ENCODE results near the gene FAM120AOS. TPM values are rescaled to one million over a fixed set of nuclear protein-coding genes. Genes with fewer than 3 reads are reported as not detected.
"Not testable (repeated sequence)": the region's sequence is repeated elsewhere in the genome, so short reads cannot be mapped to it uniquely, and the experiment has no call there.

Gene FAM120AOS
- total RNA-seq, 1 donor from 2014 or later: 16.3 TPM

DNA sequence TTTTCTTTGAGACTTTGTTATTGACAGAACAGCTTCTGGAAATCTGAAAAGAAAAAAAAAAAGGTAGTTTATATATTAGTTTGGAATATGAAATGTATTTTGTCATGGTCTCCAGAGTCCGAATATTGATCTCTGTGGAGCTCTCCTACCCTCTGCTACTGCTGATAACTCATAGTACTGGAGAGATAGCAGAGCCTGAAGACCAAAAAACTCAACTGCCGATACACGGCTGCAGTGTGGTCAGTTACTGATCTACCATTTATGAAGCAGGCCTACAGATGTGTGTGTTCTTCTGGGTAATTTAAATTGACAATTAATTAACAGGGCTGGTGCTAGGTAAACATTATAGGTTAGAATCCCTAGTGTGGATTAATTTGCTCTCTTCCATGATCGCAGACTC, 5.7 kb downstream of the FAM120AOS start:
- DNase-seq (ENCODE audit: low spot score) (no peak), ATAC-seq (no peak)

DNA sequence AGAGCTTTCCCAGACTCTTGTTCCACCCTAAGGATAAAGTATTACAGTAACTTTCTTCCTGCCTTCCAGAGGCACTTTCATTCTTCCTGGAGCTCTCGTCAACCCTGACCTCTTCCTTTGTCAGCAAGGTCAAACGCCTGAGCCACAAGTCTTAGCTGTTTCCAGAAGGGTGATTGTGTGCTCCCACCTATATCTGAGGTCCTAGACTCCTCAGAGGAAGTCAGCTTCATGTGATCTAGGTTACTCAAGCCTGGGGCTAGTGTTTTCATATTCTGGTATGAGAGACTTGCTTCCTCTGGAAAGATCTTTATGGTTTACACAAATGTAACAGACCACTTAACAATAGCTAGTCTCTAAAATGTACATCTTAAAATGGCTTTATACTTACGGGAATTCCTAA, 7.3 kb downstream of the FAM120AOS start:
- no peak for ATAC-seq

DNA sequence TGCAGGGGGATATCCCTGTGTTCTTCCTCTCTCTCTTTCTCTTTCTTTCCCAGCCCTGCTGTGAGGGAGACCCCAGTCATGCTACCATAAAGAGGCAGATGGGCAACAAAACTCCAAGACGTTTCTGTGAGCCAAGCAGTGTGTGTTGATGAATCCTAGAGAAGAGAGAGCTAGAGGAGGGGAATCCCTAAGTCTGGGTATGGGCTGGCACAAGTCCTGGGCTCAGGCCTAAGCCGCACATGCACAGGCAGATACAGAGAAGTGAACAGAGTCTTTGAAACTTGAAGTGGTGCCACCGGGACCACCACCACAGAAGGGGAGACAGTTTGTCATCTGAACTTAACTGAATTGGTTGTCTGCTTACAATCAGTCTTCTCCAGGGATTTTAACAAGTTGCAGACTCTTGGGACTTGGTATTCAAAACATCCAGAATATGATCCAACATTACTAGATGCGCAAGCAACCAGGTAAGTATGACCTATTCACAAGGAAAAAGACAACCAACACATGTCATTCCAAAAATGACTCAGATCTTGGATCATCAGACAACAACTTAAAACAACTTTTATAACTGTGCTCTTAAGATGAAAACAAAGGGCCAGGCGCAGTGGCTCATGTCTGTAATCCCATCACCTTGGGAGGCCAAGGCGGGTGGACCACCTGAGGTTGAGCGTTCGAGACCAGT, 12.3 kb downstream of the FAM120AOS start:
- no peak for ATAC-seq

More for the DNA sequence above, 7.3 kb downstream of the FAM120AOS start:
- DNase-seq (ENCODE audit: low spot score): no peak

DNA sequence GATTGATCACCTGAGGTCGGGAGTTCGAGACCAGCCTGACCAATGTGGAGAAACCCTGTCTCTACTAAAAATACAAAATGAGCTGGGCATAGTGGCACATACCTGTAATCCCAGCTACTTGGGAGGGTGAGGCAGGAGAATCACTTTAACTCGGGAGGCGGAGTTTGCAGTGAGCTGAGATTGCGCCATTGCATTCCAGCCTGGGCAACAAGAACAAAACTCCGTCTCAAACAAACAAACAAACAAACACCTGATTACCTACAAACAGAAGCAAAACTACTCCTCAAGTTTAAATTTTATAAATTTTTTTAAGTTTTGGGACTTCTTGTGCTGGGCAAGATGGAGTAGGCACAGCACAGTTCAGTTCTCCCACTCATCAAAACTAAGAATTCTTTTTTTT, 14.1 kb downstream of the FAM120AOS start:
- not testable (repeated sequence) for DNase-seq (ENCODE audit: low spot score); ATAC-seq

More for the DNA sequence above, 12.3 kb downstream of the FAM120AOS start:
- no peak for DNase-seq (ENCODE audit: low spot score)

DNA sequence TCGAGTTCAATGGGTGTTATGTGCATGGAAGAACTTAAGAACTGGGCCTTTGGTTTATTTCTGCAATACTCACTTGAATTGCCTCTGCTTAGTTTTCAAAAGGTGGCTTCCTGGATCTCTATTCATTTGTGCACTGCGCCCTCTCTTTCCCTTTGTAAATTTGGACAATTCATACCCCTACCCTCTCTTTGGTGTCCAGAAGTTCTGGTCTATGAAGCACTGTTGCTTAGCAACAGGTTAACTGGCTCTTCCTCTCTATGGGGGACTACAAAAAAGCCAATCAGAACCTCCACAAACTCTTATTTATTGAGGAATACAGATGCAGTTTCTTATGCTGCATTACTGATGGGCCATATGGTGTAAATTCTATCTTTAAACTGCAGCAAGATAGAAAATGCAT, 15.4 kb downstream of the FAM120AOS start:
- ATAC-seq (no peak), DNase-seq (ENCODE audit: low spot score) (no peak)

DNA sequence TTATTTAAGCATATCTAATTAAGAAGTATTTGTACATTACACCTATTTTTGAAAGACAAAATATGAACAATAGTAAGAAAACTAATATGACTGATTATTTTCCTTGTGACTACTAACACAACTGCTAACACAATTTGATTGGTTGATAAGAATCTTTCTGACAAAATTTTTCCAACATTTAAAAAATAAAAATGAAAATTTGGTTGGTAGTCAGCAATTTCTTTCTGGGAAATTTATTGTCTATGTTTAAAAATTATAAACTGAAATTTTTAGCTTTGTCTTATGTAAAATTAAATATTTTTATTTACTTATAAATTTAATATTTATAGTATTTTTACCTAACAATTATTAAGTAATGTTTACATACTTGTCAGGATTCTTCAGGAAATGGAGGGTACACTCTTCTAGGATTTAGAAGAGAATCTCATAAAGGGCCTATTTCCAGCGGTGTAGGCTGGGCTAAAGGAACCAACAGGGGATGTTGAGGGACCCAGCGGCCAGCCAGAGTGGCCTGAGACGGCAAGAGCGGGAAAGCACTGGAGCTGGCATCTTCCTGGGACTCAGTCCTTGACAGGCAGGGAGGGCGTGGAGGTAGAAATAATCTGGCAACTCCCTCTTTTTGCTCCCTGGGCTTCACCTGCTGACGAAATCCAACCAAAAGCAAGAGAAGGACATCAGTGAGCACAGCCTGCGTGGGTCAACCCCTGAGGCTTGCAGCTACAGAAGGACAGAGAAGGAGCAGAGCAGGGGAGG, 16.6 kb downstream of the FAM120AOS start:
- DNase-seq (ENCODE audit: low spot score) (no peak), ATAC-seq (no peak)

DNA sequence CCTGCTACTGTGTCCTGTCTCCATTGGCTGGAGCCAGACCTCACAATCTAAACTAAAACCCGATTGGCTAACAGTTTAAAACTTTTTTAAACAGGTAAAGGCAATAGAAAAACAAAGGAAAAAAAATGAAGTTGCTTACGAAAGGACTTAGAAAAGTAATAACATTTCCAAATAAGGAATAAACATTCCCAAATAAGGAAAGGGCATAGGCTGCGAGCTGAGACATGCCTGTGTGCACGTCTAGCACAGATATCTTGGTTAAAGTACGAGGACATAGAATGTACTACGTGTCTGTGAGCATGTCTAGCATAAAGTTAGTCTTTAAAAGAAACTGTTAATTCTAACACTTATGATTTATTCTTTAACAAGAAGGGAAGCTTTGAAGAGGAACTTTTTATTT, 17.2 kb downstream of the FAM120AOS start:
- no peak for ATAC-seq
- DNase-seq (ENCODE audit: low spot score): no peak

DNA sequence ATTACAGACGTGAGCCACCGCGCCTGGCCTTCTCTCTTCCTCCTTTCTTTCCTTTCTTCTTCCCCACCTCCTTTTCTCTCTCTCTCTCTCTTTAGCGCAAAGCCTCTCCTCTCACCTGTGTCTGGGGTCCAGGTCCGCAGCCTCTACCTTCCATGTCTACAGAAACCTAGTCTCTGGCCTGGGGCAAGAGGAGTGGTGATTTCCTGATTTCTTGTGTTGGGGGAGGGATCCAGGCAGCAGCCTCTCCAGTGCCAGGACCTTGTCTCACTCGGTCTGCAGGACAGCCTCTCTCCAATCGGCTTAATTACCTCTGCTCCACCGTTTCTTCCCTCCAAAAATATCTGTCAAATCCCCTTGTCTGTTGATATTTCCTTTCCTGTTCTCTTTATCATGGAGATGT, 18.0 kb downstream of the FAM120AOS start:
- DNase-seq (ENCODE audit: low spot score): no peak
- ATAC-seq: no peak

DNA sequence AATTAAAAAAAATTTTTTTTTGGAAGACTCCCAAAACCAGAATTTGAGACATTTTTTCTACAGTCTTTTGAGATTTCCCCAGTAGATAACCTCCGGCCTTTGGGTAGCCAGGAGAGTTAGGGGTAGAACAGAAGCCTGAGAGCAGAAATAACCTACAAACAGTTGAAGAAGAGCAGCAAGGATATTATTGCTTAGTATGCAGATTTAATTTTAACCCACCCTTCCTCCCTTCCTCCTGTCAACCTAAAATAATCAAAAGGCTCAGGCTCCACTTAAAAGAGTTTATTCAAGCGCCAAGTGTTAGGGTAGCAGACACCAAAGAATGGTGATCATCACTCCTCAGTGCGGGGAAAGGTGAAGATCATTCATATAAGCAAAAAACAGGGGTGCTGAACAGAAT, 19.3 kb downstream of the FAM120AOS start:
- no peak for DNase-seq (ENCODE audit: low spot score)
- no peak for ATAC-seq

DNA sequence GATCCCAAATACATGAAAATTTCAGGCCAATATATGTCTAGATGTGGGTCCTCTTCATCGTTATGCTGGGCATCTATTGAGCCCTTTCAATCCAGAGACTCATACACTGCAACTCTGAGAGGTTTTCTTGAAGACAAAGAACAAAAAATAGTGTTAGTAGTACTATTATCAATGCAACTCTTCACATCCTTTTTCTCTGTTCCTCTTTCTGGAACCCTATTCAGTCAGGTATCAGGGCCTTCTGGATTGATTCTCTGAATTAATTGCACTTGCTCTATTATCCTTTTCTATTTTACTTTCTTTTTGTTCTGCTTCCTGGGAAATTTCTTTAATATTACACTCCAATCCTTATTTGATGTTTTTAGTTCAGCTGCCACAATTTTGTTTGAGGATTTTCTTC, 20.4 kb downstream of the FAM120AOS start:
- DNase-seq (ENCODE audit: low spot score) (no peak), ATAC-seq (no peak)

DNA sequence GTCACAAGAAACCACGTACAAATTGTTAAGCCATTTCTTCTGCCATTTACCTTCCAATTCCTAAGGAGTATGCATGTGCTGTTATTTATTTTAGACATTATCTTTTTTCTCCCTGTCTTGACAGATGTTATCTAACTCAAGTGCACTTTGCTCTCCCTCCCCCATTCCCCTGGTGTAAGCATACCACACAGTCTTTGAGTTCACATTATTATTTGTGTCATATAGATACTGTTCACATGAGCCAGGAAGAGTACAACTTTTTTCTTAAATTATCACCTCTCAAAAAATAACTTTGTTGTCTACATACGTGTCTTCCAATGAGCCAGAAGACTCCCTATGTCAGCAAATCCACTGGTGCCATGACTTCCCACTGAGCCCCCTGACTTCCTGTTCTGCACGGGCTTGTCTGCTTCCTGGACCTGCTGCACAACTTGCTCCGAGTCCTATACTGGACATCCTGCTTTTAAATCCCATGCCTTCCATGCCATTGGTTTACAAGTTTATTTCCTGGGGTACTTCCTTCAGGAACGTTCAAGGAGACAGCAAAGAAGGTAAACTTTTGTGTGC, 21.8 kb downstream of the FAM120AOS start:
- ATAC-seq (peak; percentile 36), DNase-seq (ENCODE audit: low spot score) (no peak)

DNA sequence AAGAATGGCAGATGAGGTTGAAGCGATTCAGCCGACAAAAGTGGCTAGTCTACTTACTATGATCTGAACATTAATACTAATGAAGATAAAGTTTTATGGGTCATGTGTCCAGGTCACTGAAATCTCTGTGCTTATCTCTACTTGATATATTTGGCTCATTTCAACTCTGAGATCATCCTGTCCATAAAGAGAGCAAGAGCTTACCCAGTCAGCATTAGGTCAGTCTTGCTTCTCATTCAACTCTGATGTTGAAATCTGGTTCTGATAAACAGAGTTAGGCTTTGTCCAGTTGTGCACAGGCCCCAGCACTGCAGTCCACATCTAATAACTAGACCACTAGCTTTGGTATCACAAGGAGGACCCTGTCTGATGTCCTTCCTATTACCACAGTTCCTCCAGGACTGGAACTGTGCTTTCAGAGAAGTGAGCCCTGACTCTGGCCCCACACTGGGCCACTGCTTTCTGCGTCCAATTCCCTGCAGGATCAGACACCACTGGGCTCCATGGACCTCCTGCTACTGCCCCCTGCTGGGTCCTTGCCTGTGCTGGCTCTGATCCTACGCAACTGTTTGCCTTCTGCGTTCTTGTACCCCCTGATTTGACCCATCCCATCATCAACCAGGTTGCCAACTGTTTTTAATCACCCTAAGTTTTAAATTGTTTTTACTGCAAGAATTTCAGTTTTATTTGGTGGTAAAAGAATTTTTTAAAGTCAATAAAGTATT, 25.6 kb downstream of the FAM120AOS start:
- DNase-seq (ENCODE audit: low spot score) (no peak), ATAC-seq (no peak)

DNA sequence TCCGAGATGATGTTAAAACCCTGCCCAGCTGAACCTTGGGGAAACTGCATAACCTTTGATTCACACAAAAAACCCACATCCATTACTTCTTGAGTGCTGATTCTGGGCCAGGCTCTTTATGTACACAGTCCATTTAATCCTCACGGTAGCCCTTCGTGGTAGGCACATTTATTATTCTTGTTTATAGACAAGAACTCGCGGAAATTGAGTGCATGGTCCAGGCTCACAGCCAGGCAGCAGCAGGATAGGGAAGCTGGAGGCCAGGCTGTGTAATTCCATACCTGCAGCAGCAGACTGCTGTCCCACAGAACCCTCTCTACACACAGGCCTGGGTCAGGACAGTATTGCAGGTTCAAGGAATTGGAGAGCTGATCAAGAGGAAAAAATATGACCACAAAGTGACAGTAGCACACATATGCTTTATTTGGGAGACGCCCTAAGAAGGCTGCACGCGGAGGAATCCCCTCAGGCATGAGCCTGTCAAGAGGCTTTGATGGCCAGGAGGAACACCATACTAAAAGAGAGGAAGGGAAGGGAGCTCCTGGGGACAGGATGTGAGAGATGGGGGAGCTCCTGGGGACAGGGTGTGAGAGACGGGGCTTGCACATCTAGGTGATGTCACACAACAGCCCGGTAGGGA, 30.3 kb downstream of the FAM120AOS start:
- DNase-seq (ENCODE audit: low spot score): no peak

DNA sequence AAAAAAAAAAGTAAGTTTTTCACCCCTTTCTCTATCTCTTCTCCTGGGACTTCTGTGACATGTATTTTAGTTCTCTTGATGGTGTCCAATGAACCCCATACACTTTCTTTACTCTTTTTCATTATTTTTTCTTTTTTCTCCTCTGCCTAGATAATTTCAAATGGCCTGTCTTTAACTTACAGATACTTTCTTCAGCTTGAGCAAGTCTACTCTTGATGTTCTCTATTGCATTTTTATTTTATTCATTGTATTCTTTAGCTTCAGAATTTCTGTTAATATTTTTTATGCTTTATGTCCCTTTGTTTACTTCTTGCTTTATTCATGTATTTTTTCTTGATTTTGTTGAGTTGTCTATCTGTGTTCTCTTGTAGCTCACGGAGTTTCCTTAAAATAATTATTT, 34.4 kb downstream of the FAM120AOS start:
- DNase-seq (ENCODE audit: low spot score) (no peak), ATAC-seq (no peak)

More for the DNA sequence above, 30.3 kb downstream of the FAM120AOS start:
- ATAC-seq: no peak

DNA sequence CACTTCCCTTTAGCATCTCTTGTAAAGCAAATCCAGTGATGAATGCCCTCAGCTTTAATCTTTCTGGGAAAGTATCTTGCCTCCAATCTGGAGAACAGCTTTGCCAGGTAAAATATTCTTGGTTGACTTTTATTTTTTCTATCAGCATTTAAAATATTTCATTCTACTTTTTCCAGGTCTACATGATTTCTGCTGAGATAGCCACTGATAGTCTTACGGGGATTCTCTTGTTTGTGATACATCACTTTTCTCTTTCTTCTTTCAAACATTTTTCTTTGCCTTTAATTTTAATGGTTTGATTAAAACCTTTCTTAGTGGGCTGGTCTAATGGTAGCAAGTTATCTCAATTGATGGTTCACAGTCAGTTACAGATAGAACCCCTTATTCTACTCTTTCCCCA, 35.8 kb downstream of the FAM120AOS start:
- ATAC-seq: no peak

DNA sequence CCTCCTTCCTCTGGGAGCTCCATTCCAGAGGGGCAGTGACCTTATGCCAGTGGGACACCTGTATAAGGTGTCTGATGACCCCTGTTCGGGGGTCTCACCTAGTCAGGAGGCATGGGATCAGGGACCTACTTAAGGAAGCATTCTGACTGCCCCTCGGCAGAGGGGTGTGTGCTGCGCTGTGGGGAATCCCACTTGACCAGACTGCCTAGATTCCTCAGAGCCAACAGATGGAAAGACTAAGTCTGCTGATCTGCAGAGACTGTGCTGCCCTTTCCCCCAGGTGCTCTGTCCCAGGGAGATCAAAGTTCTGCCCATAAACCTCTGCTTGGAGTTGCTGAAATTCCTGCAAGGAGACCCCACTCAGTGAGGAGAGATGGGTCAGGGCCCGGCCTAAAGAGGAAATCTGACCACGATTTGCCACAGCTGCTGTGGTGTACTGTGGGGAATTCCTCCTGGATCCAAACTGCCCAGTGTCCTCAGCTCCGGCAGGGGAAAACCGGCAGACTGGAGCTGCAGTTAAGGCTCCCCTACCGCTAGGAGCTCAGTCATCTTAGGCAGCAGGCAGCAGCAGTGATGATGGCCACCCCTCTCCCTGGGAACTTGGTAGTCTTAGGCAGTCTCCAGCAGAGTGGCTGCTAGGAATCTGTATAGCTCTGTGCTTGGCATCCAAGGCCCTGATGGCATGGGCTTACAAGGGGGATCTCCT, 36.7 kb downstream of the FAM120AOS start:
- DNase-seq (ENCODE audit: low spot score) (no peak), ATAC-seq (no peak)

More for the DNA sequence above, 35.8 kb downstream of the FAM120AOS start:
- DNase-seq (ENCODE audit: low spot score): no peak

DNA sequence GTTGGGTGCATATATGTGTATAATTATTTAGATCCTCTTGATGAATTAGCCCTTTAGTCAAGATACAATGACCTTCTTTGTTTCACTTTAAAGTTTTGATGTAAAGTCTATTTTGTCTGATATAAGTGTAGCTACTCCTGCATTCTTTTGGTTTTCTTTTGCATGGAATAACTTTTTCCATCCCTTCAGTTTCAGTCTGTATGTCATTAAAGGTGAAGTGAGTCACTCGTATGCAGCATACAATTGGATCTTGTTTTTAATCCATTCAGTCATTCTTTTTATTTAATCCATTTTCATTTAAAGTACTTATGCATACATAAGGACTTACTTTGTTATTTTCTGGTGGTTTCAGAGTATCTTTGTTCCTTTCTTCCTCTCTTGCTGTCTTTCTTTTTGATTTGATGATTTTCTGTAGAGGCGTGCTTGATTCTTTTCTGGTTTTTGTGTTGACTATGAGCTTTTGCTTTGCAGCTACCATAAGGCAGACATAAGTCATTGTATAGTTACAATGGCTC, 38.1 kb downstream of the FAM120AOS start:
- ATAC-seq: no peak
- DNase-seq (ENCODE audit: low spot score): no peak

DNA sequence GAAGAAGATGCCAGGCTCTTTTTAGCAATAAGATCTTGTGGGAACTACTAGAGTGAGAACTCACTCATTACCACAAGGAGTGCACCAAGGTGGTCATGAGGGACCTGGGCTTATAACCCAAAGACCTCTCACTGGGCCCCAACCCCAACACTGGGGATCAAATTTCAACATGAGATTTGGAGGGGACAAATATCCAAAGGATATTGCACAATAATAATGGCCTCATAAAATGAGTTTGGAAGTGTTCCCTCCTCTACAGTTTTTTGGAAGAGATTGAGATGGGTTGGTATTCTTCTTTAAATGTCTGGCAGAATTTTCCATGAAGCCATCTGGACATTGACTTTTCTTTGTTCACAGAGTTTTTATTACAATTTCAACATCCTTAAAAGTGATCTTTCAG, 39.9 kb downstream of the FAM120AOS start:
- DNase-seq (ENCODE audit: low spot score) (no peak), ATAC-seq (no peak)

DNA sequence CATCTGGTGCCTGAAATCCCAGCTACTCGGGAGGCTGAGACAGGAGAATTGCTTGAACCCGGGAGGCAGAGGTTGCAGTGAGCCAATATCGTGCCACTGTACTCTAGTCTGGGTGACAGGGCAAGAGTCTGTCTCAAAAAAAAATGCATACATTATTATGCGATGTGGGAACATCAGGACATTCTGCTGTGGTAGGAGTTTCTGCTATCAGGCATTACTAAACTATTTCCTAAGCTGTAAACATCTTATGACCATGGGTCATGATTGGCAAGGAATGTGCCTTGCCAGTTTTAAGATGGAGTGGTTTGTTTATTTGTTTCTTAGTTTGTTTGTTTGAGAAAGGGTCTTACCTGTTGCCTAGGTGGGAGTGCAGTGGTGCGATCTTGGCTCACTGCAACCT, 47.0 kb downstream of the FAM120AOS start:
- DNase-seq (ENCODE audit: low spot score): no peak
- ATAC-seq: no peak

DNA sequence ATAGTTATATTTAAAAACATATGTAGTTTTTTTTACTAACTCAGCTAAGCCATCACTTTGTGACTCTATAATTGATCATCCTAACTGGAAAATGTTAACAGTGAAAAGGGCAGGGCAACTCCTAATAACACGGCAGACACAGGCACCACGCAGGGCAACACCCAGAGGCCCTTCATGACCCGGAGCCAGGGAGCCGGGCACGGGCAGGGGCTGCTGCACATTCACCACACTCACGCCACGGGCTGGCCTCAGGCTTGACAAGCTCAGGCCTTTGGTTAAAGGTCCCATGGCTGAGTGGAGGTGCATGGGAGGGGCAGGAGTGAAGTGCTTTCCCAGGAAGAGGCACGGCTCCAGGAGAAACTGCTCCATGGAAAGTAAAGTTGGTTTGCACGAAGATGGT, 54.9 kb downstream of the FAM120AOS start:
- DNase-seq (ENCODE audit: low spot score) (no peak), ATAC-seq (no peak)

All from left lobe of liver (tissue), 2 donors.